Erythroblast (primary cell): ENCODE measurements around the gene DCBLD1.

ENCODE experiments used
- GATA1 ChIP-seq: IDR thresholded peaks from 2 replicates; pipeline ENCODE4 v1.6.1; 2011; ENCODE audit warnings: low read depth, mild to moderate bottlenecking, control low read depth, low read length, moderate library complexity
- POLR2A ChIP-seq: IDR thresholded peaks from 2 replicates; pipeline ENCODE4 v1.6.1; 2011; ENCODE audit warnings: mild to moderate bottlenecking, low read length

DNA sequence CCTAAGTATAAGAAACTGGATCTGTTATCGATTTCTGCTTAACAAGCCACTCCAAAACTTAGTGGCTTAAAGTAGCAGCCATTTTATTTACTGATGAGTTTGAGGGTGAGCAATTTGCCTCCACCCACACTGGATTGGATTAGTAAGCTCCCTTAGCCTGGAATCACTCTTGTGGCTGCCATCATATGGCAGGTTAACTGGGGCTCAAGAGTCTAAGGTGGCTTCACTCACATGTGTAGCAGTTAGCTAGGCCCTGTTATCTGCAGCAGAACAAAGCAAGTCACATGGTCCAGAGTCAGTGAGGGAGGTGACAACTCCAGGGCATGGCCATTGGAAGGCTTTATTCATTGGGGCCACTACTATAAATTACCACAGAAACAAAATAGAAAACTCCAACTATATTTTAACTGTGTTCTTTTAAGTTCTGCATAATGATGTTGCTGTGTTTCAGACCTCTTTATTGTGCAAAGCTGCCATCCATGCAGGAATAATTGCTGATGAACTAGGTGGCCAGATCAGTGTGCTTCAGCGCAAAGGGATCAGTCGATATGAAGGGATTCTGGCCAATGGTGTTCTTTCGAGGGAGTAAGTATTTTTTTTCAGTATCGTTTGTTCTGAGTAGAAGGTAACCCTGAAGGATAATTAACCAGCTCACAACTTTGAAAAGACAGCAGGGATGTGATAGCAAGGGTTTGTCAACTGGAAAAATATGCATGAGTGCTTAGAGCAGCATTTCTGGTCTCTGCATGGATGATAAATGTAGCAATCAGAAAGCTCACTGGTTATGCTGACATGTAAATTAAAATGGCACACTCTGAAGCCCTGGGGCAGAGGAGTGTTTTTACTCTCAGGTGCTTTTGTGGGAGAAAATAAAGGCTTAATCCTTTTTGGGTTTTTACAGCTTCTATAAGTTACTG, 49.6 kb downstream of the DCBLD1 start:
- no peak for TF ChIP-seq POLR2A
- TF ChIP-seq GATA1: no peak
